Activated CD8-positive, alpha-beta T cell treated with anti-CD3 and anti-CD28 coated beads, Interleukin-2, amount 10 ng/mL, durations not matched to agents 7 days and 5 days (primary cell): ENCODE data around the gene SERPINB8. TPM values are rescaled to one million over a fixed set of nuclear protein-coding genes. Genes with fewer than 3 reads are reported as not detected.

Experiments used
- ATAC-seq: fragments of 150-1000 bp; cut with Tn5 transposase; one replicate; pipeline ENCODE4 v1.10.0; 2021; ENCODE audit warnings: moderate library complexity
- CTCF ChIA-PET: fragments of 350-600 bp; sonication (Branson Sonifier 250); formaldehyde crosslinking; loops from one replicate; lab custom pipeline; 2021; ENCODE audit warnings: antibody characterized with exemption; lab: Charles Lee
- POLR2A ChIA-PET: fragments of 350-600 bp; sonication (Branson Sonifier 250); formaldehyde crosslinking; loops from one replicate; lab custom pipeline; 2021; ENCODE audit warnings: antibody characterized with exemption; lab: Charles Lee
- DNase-seq: peaks from one replicate; pipeline ENCODE4 v3.0.0-alpha.2; 2020
- H3K27ac Mint-ChIP-seq: one replicate; pipeline ENCODE4 v1.8.0; 2021; ENCODE audit warnings: mild to moderate bottlenecking, mixed read lengths
- H3K27me3 Mint-ChIP-seq: one replicate; pipeline ENCODE4 v1.8.0; 2021; ENCODE audit warnings: low read depth, mixed read lengths
- H3K36me3 Mint-ChIP-seq: one replicate; pipeline ENCODE4 v1.8.0; 2021; ENCODE audit warnings: low read depth, mixed read lengths
- H3K4me1 Mint-ChIP-seq: one replicate; pipeline ENCODE4 v1.8.0; 2021; ENCODE audit warnings: low read depth, mixed read lengths
- H3K4me3 Mint-ChIP-seq: one replicate; pipeline ENCODE4 v1.8.0; 2021; ENCODE audit warnings: mild to moderate bottlenecking, mixed read lengths
- H3K9me3 Mint-ChIP-seq: one replicate; pipeline ENCODE4 v1.8.0; 2022; ENCODE audit warnings: mixed read lengths; ENCODE audit not compliant: insufficient read depth
- total RNA-seq, 2 experiments: library from RNA; stranded (reverse); gene quantifications; one replicate each; pipeline ENCODE4 v1.2.3, GENCODE V29; 2021

SERPINB8 gene
- total RNA-seq, 2 experiments from 2014 or later, result 2.7 to 3.4 TPM

GRCh38 chr18:64027931-64028695 is 58.2 kb downstream of the SERPINB8 start:
- CTCF ChIA-PET, result no interaction called here
- no peak for ATAC-seq
- H3K9me3 Mint-ChIP-seq, result no peaks in the 10 kb centered on the region

GRCh38 chr18:64029096-64029495 is 59.2 kb downstream of the SERPINB8 start:
- POLR2A ChIA-PET, result no interaction called here
- no peak overlapping the region for H3K4me3 Mint-ChIP-seq
- H3K36me3 Mint-ChIP-seq, result no peaks in the 10 kb centered on the region
- ATAC-seq (no peak), DNase-seq (no peak)
- H3K4me1 Mint-ChIP-seq, result no peaks in the 10 kb centered on the region
- CTCF ChIA-PET, result interaction anchor here (1.0 kb wide), 1 partner anchor 8 kb away, joined by 3 read pairs; no protein-coding TSS in a partner anchor
- H3K9me3 Mint-ChIP-seq, result no peaks in the 10 kb centered on the region
- H3K27ac Mint-ChIP-seq, result no peak overlapping the region
- H3K27me3 Mint-ChIP-seq, result peaks cover 2% of the 10 kb centered on the region

More at GRCh38 chr18:64027931-64028695, 58.2 kb downstream of the SERPINB8 start:
- H3K27me3 Mint-ChIP-seq, result peaks cover 2% of the 10 kb centered on the region
- POLR2A ChIA-PET, result no interaction called here
- no peak overlapping the region for H3K4me3 Mint-ChIP-seq
- no peak for DNase-seq
- H3K27ac Mint-ChIP-seq, result no peak overlapping the region
- H3K4me1 Mint-ChIP-seq, result no peaks in the 10 kb centered on the region
- H3K36me3 Mint-ChIP-seq, result no peaks in the 10 kb centered on the region

GRCh38 chr18:64031411-64031810 is 61.5 kb downstream of the SERPINB8 start:
- CTCF ChIA-PET, result no interaction called here
- POLR2A ChIA-PET, result no interaction called here
- H3K36me3 Mint-ChIP-seq, result no peaks in the 10 kb centered on the region
- ATAC-seq (no peak), DNase-seq (no peak)
- no peaks in the 10 kb centered on the region for H3K9me3 Mint-ChIP-seq
- peaks cover 2% of the 10 kb centered on the region for H3K27me3 Mint-ChIP-seq
- no peak overlapping the region for H3K27ac Mint-ChIP-seq
- no peaks in the 10 kb centered on the region for H3K4me1 Mint-ChIP-seq
- H3K4me3 Mint-ChIP-seq, result no peak overlapping the region

- no peak for ATAC-seq
- H3K27me3 Mint-ChIP-seq, result peaks cover 2% of the 10 kb centered on the region
- no peak for DNase-seq
- no peaks in the 10 kb centered on the region for H3K9me3 Mint-ChIP-seq
- ChIA-PET POLR2A (no interaction called here), CTCF (no interaction called here)
- no peaks in the 10 kb centered on the region for H3K36me3 Mint-ChIP-seq
- no peak overlapping the region for H3K4me3 Mint-ChIP-seq
- H3K4me1 Mint-ChIP-seq, result no peaks in the 10 kb centered on the region
- no peak overlapping the region for H3K27ac Mint-ChIP-seq
These were observed 62.4 kb downstream of the SERPINB8 start for GRCh38 chr18:64032312-64032711.

GRCh38 chr18:64037812-64038414 is 68.0 kb downstream of the SERPINB8 start:
- ChIA-PET CTCF (interaction anchor here (0.6 to 1.5 kb wide), 4 partner anchors 9 to 49 kb away, joined by 3 to 5 read pairs (median 3); no protein-coding TSS in a partner anchor), POLR2A (no interaction called here)
- H3K4me1 Mint-ChIP-seq, result no peaks in the 10 kb centered on the region
- no peak for DNase-seq
- no peak overlapping the region for H3K4me3 Mint-ChIP-seq
- no peak overlapping the region for H3K27ac Mint-ChIP-seq
- H3K36me3 Mint-ChIP-seq, result no peaks in the 10 kb centered on the region
- H3K27me3 Mint-ChIP-seq, result no peaks in the 10 kb centered on the region
- no peaks in the 10 kb centered on the region for H3K9me3 Mint-ChIP-seq
- ATAC-seq, result no peak

Other genes starting within 250 kb of the SERPINB8 start
- not detected for gene SERPINB7, start 194.7 kb upstream of the SERPINB8 start, total RNA-seq
- gene SERPINB2, start 82.4 kb upstream of the SERPINB8 start, total RNA-seq, result not detected
- gene SERPINB10, start 62.1 kb upstream of the SERPINB8 start, total RNA-seq, result not detected
- gene HMSD, start 20.8 kb upstream of the SERPINB8 start, total RNA-seq, result under 1 TPM in 1 of 2 experiments, not detected in 1; 0.26 TPM
- gene LINC00305, start 179.0 kb downstream of the SERPINB8 start, total RNA-seq, result not detected